Chondrocyte (in vitro differentiated cells): ENCODE data around the gene SERINC3. TPM values are rescaled to one million over a fixed set of nuclear protein-coding genes. Genes with fewer than 3 reads are reported as not detected.

ENCODE experiments used
- DNase-seq: peaks from one replicate; pipeline ENCODE4 v3.0.0; 2021; ENCODE audit warnings: mixed read lengths, low spot score
- H3K27ac Mint-ChIP-seq: one replicate; pipeline ENCODE4 v1.8.0; 2021; ENCODE audit warnings: mild to moderate bottlenecking, moderate library complexity, mixed read lengths; ENCODE audit not compliant: unreplicated experiment
- H3K27me3 Mint-ChIP-seq: 2 replicates; pipeline ENCODE4 v1.8.0; 2021; ENCODE audit warnings: low read depth, mixed read lengths
- H3K36me3 Mint-ChIP-seq: 2 replicates; pipeline ENCODE4 v1.8.0; 2021; ENCODE audit warnings: low read depth, mixed read lengths
- H3K4me1 Mint-ChIP-seq: 2 replicates; pipeline ENCODE4 v1.8.0; 2021; ENCODE audit warnings: low read depth, mild to moderate bottlenecking, mixed read lengths
- H3K4me3 Mint-ChIP-seq: one replicate; pipeline ENCODE4 v1.8.0; 2021; ENCODE audit warnings: mild to moderate bottlenecking, moderate library complexity, mixed read lengths; ENCODE audit not compliant: unreplicated experiment
- H3K9me3 Mint-ChIP-seq: 2 replicates; pipeline ENCODE4 v1.8.0; 2021; ENCODE audit warnings: low read depth, mixed read lengths
- CTCF ChIP-seq: fragments of 200-600 bp; sonication (generic); IDR thresholded peaks from 2 replicates; pipeline ENCODE4 v1.5.0; 2021; ENCODE audit warnings: antibody characterized with exemption, mild to moderate bottlenecking, moderate library complexity
- total RNA-seq: library from RNA; stranded (reverse); gene quantifications from 3 replicates; pipeline ENCODE4 v1.2.1, GENCODE V29; 2021

SERINC3 gene
- total RNA-seq, 1 donor from 2014 or later: 121 TPM

- TF ChIP-seq CTCF: peak; percentile 63
- no peaks in the 10 kb centered on the region for H3K9me3 Mint-ChIP-seq
- no peak for DNase-seq
- no peaks in the 10 kb centered on the region for H3K36me3 Mint-ChIP-seq
- no peak overlapping the region for H3K27ac Mint-ChIP-seq
- no peak overlapping the region for H3K4me3 Mint-ChIP-seq
- H3K4me1 Mint-ChIP-seq: peaks cover 7% of the 10 kb centered on the region
- H3K27me3 Mint-ChIP-seq: no peaks in the 10 kb centered on the region
These were observed 16.1 kb upstream of the SERINC3 start for GRCh38 chr20:44537993-44538392.

DNA sequence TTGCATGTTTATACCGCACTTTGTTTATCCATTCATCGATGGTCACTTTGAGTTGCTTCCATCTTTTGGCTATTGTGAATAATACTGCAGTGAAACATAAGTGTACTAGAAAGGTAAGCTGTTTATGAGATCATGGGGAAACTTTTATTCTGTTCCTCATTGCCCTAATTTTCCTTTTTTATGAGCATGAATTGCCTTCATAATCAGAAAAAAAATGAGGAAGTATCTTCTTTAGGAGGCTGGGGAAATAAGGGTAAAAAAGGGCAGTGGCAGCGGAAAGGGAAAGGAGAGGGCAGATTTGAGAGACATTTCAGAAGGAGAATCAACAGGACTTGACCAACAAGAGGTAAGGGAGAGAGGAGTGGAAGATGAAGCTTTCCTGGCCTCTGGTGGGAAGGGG, 14.3 kb upstream of the SERINC3 start:
- TF ChIP-seq CTCF: no peak
- H3K4me1 Mint-ChIP-seq: peaks cover 10% of the 10 kb centered on the region
- H3K9me3 Mint-ChIP-seq: no peaks in the 10 kb centered on the region
- H3K27me3 Mint-ChIP-seq: no peaks in the 10 kb centered on the region
- no peak for DNase-seq
- H3K36me3 Mint-ChIP-seq: no peaks in the 10 kb centered on the region
- no peak overlapping the region for H3K27ac Mint-ChIP-seq
- H3K4me3 Mint-ChIP-seq: no peak overlapping the region

GRCh38 chr20:44533928-44534327, 12.1 kb upstream of the SERINC3 start:
- TF ChIP-seq CTCF: no peak
- Mint-ChIP-seq H3K27ac (no peak overlapping the region), H3K4me1 (peaks cover 4% of the 10 kb centered on the region), H3K36me3 (no peaks in the 10 kb centered on the region), H3K9me3 (no peaks in the 10 kb centered on the region), H3K4me3 (no peak overlapping the region), H3K27me3 (no peaks in the 10 kb centered on the region)
- no peak for DNase-seq

DNA sequence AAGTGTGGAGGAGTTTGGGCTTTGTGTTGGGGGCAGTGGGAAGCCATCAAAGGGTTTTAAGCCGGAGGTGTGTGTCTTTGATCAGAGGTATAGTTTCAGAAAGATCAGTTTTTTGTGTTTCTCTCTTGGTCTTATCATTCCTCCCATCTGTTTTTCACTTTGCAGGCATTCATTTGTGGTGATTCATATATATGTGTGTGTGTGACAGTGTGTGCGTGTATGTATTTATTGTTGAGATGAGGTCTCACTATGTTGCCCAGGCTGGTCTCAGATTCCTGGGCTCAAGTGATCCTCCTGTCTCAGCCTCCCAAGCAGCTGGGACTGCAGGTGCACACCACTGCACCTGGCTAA, 11.1 kb upstream of the SERINC3 start:
- Mint-ChIP-seq H3K4me3 (no peak overlapping the region), H3K4me1 (peaks cover 4% of the 10 kb centered on the region), H3K27me3 (no peaks in the 10 kb centered on the region), H3K27ac (no peak overlapping the region), H3K36me3 (no peaks in the 10 kb centered on the region), H3K9me3 (no peaks in the 10 kb centered on the region)
- DNase-seq: no peak
- TF ChIP-seq CTCF: no peak

- no peak for TF ChIP-seq CTCF
- Mint-ChIP-seq H3K9me3 (no peaks in the 10 kb centered on the region), H3K4me1 (peaks cover 4% of the 10 kb centered on the region), H3K4me3 (no peak overlapping the region), H3K27ac (no peak overlapping the region), H3K36me3 (no peaks in the 10 kb centered on the region), H3K27me3 (no peaks in the 10 kb centered on the region)
- no peak for DNase-seq
These were observed 10.6 kb upstream of the SERINC3 start for GRCh38 chr20:44532259-44532980.
